SKM-1 (cell line): ENCODE results near the gene DENND2D.
A peak's percentile ranks its signal among the peaks of the same experiment; 100 is the strongest.

Source experiments
- DNase-seq: peaks from one replicate; lab custom pipeline; 2025; ENCODE audit not compliant: unreplicated experiment; lab: John Stamatoyannopoulos, UW

Gene DENND2D

GRCh38 chr1:111199881-111200801 lies at the start of gene DENND2D:
TSS of gene DENND2D (minus strand) at chr1:111200646. CDS start at chr1:111200459, 187 bp downstream.
- peak; percentile 57 for DNase-seq

GRCh38 chr1:111249960-111250359 lies 49.5 kb upstream of the DENND2D start:
- no peak for DNase-seq

- no peak for DNase-seq
These were observed 46.8 kb upstream of the DENND2D start for GRCh38 chr1:111247125-111247838.

GRCh38 chr1:111242805-111243523 lies 42.5 kb upstream of the DENND2D start:
- no peak for DNase-seq

GRCh38 chr1:111241797-111242196 lies 41.4 kb upstream of the DENND2D start:
- no peak for DNase-seq

- no peak for DNase-seq
These were observed 37.8 kb upstream of the DENND2D start for GRCh38 chr1:111238056-111238795.

- DNase-seq: no peak
These were observed 36.4 kb upstream of the DENND2D start for GRCh38 chr1:111236806-111237205.

GRCh38 chr1:111236379-111236778 lies 35.9 kb upstream of the DENND2D start:
- no peak for DNase-seq

- DNase-seq: no peak
These were observed 34.4 kb upstream of the DENND2D start for GRCh38 chr1:111234866-111235265.

- DNase-seq: no peak
These were observed 33.8 kb upstream of the DENND2D start for GRCh38 chr1:111234258-111234657.

- DNase-seq: no peak
These were observed 31.7 kb upstream of the DENND2D start for GRCh38 chr1:111232134-111232533.

GRCh38 chr1:111228748-111229126 lies 28.3 kb upstream of the DENND2D start:
- DNase-seq: no peak

GRCh38 chr1:111227851-111228747 lies 27.7 kb upstream of the DENND2D start:
- DNase-seq: no peak

- DNase-seq: no peak
These were observed 27.0 kb upstream of the DENND2D start, which contains the start of gene CHI3L2 for GRCh38 chr1:111227434-111227833. TSS of gene CHI3L2 (plus strand) at chr1:111227713. CDS start at chr1:111227730, 17 bp downstream.

- DNase-seq: no peak
These were observed 25.4 kb upstream of the DENND2D start for GRCh38 chr1:111225717-111226400.

- no peak for DNase-seq
These were observed 24.6 kb upstream of the DENND2D start for GRCh38 chr1:111225091-111225490.

GRCh38 chr1:111223126-111223685 lies 22.8 kb upstream of the DENND2D start:
- no peak for DNase-seq

- DNase-seq: peak; percentile 33
These were observed 22.1 kb upstream of the DENND2D start for GRCh38 chr1:111222308-111223125.
